Mesendoderm (in vitro differentiated cells): ENCODE results near the gene ITGB6.

ENCODE experiments used
- DNase-seq: peaks from one replicate; pipeline ENCODE4 v3.0.0; 2013
- H2AK5ac ChIP-seq: 2 replicates; pipeline ENCODE4 v1.6.1; 2013; ENCODE audit warnings: low read length, inconsistent platforms
- H2BK120ac ChIP-seq: 2 replicates; pipeline ENCODE4 v1.6.1; 2013; ENCODE audit warnings: low read depth, mild to moderate bottlenecking, low read length, moderate library complexity, mixed read lengths
- H2BK15ac ChIP-seq: replicated peaks from 2 replicates; pipeline ENCODE4 v1.6.1; 2013; ENCODE audit warnings: low read depth, mild to moderate bottlenecking, moderate library complexity
- H2BK5ac ChIP-seq: 2 replicates; pipeline ENCODE4 v1.6.1; 2013; ENCODE audit warnings: low read length, inconsistent platforms
- H3K18ac ChIP-seq: 2 replicates; pipeline ENCODE4 v1.6.1; 2013; ENCODE audit warnings: mild to moderate bottlenecking, low read length, mixed read lengths
- H3K23ac ChIP-seq: one replicate; pipeline ENCODE4 v1.6.1; 2013; ENCODE audit warnings: low read length
- H3K27ac ChIP-seq: 2 replicates; pipeline ENCODE4 v1.5.1; 2013; ENCODE audit warnings: low read depth, mild to moderate bottlenecking, inconsistent platforms, low read length, moderate library complexity
- H3K27me3 ChIP-seq: 2 replicates; pipeline ENCODE4 v1.6.1; 2013; ENCODE audit warnings: low read length, control low read depth, mild to moderate bottlenecking, inconsistent platforms; ENCODE audit not compliant: insufficient read depth, poor library complexity
- H3K36me3 ChIP-seq: 2 replicates; pipeline ENCODE4 v1.6.1; 2013; ENCODE audit warnings: low read length, inconsistent platforms; ENCODE audit not compliant: control insufficient read depth, insufficient read depth
- H3K4ac ChIP-seq: one replicate; pipeline ENCODE4 v1.6.1; 2013; ENCODE audit warnings: low read depth, mild to moderate bottlenecking, low read length, moderate library complexity
- H3K4me1 ChIP-seq: 2 replicates; pipeline ENCODE4 v1.6.1; 2013; ENCODE audit warnings: low read depth, low read length, inconsistent platforms; ENCODE audit not compliant: control insufficient read depth
- H3K4me2 ChIP-seq: 2 replicates; pipeline ENCODE4 v1.6.1; 2013; ENCODE audit warnings: low read length
- H3K4me3 ChIP-seq: 2 replicates; pipeline ENCODE4 v1.5.1; 2013; ENCODE audit warnings: mild to moderate bottlenecking, low read length
- H3K56ac ChIP-seq: one replicate; pipeline ENCODE4 v1.6.1; 2013; ENCODE audit warnings: low read length
- H3K79me1 ChIP-seq: 2 replicates; pipeline ENCODE4 v1.6.1; 2013; ENCODE audit warnings: low read length, inconsistent platforms
- H3K79me2 ChIP-seq: 2 replicates; pipeline ENCODE4 v1.6.1; 2013; ENCODE audit warnings: mild to moderate bottlenecking, low read length; ENCODE audit not compliant: control insufficient read depth, insufficient read depth
- H3K9ac ChIP-seq: 2 replicates; pipeline ENCODE4 v1.6.1; 2013; ENCODE audit warnings: low read length, inconsistent platforms
- H4K5ac ChIP-seq: one replicate; pipeline ENCODE4 v1.6.1; 2013; ENCODE audit warnings: low read length
- H4K8ac ChIP-seq: one replicate; pipeline ENCODE4 v1.6.1; 2013; ENCODE audit warnings: low read depth, mild to moderate bottlenecking, control low read depth, low read length, moderate library complexity
- WGBS: extraction: QIAGEN DNeasy Blood & Tissue Kit; methylation state at CpG from one replicate; pipeline ENCODE4 v1.1.7; 2013; ENCODE audit warnings: low lambda C conversion rate, missing lambda C conversion rate; ENCODE audit not compliant: insufficient coverage; ENCODE audit errors: extremely low coverage; 5-methylcytosine and 5-hydroxymethylcytosine counted together

The ITGB6 gene

DNA sequence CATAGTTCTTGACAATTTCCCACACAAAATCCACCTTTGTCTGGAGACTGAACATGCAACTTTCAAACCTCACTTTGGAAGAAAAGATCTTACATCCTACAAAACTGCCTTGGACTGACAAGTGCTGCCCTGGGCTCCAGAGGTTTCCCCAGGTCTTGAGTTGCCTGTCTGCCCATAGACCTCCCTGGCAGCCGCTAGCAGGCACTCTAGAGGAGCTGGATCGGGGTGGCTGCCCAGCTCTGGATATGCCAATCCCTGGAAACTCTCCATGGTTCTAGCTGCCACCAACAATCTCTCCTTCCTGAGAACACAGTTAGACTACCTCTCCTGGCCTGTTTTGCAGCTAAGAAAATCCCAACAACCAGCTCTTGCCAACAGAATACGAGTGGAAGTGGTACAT, 3.4 kb upstream of the ITGB6 start:
- no CpG with 5 or more reads among the region's 3 CpGs for WGBS
- Histone ChIP-seq H3K4me2 (no peak overlapping the region), H3K79me2 (no peaks in the 10 kb centered on the region), H3K4me3 (no peak overlapping the region), H2AK5ac (no peak overlapping the region), H3K79me1 (no peaks in the 10 kb centered on the region), H4K5ac (no peak overlapping the region), H3K23ac (no peak overlapping the region), H3K56ac (peak overlapping the region; percentile 40), H3K27ac (peak overlapping the region; percentile 41), H3K27me3 (no peaks in the 10 kb centered on the region), H2BK120ac (no peak overlapping the region), H3K36me3 (no peaks in the 10 kb centered on the region), H2BK15ac (no peak overlapping the region), H3K4me1 (no peaks in the 10 kb centered on the region), H3K9ac (no peak overlapping the region), H2BK5ac (peak overlapping the region; percentile 43), H4K8ac (no peak overlapping the region), H3K18ac (peak overlapping the region; percentile 18), H3K4ac (peak overlapping the region; percentile 73)
- no peak for DNase-seq

DNA sequence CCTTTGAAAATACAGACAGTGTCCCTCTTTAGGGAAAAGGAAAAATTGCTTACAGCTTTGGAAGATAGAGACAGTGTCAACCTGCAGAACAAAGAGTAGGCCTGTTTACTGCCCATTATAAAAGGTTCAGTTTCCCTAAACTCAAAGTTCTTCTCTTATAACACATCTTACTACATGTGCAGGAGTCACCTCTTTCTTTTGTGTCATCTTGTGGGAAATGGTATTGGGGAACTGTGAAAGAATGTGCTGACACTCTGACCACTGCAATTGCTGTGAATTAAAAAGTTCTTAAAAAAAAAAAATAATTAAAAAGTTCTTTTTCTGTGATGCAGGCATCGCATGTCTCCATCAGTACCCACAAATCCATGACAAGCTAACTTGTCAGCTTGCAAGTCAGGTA, 2.9 kb upstream of the ITGB6 start:
- H2BK120ac ChIP-seq, result no peak overlapping the region
- H4K8ac ChIP-seq, result no peak overlapping the region
- H3K9ac ChIP-seq, result no peak overlapping the region
- no peaks in the 10 kb centered on the region for H3K4me1 ChIP-seq
- H3K4me2 ChIP-seq, result no peak overlapping the region
- no peaks in the 10 kb centered on the region for H3K36me3 ChIP-seq
- peak overlapping the region; percentile 73 for H3K4ac ChIP-seq
- no peak overlapping the region for H3K18ac ChIP-seq
- H2BK15ac ChIP-seq, result no peak overlapping the region
- H3K27ac ChIP-seq, result peak overlapping the region; percentile 62
- H2AK5ac ChIP-seq, result no peak overlapping the region
- no peaks in the 10 kb centered on the region for H3K79me2 ChIP-seq
- no peak for DNase-seq
- WGBS, result no CpG with 5 or more reads among the region's 1 CpG
- no peak overlapping the region for H3K23ac ChIP-seq
- no peak overlapping the region for H4K5ac ChIP-seq
- H3K56ac ChIP-seq, result peak overlapping the region; percentile 40
- no peaks in the 10 kb centered on the region for H3K79me1 ChIP-seq
- H3K4me3 ChIP-seq, result no peak overlapping the region
- H2BK5ac ChIP-seq, result peak overlapping the region; percentile 43
- no peaks in the 10 kb centered on the region for H3K27me3 ChIP-seq

DNA sequence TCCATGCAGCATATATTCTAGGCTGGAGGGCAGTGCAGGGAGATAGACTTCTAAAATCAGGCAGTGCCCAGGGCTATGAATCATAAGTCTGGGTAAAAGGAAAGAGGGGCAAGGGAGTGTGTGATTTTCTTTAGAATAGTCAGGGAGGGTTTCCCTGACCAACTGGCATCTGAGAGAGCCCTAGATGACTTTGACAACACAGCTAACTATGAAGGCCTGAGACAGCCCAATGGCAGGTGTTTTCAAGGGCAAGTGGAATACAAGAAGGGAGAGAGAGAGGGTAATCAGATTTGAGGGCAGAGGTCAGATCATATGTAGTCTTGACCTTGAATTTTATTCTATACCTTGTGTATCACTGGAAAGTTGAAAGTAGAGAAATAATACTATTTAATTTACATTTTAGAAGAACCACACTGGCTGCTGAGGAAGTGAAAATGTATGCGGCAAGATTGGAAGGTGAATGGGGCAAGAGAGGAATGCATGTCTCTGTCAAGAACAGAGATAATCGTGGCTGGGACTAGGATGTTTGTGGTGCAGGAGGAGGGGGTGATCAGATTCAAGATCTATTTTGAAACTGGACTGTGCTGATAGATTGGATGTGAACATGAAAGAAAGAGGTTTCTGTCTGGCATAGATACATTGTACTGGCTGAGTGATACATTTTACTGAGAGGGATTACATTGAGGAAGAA, 1.9 kb upstream of the ITGB6 start:
- peak overlapping the region; percentile 11 for H2BK5ac ChIP-seq
- DNase-seq, result no peak
- no peaks in the 10 kb centered on the region for H3K27me3 ChIP-seq
- H3K27ac ChIP-seq, result no peak overlapping the region
- H3K79me1 ChIP-seq, result no peaks in the 10 kb centered on the region
- no peak overlapping the region for H3K9ac ChIP-seq
- WGBS, result no CpG with 5 or more reads among the region's 2 CpGs
- no peak overlapping the region for H2BK120ac ChIP-seq
- H3K4me2 ChIP-seq, result no peak overlapping the region
- no peak overlapping the region for H3K4me3 ChIP-seq
- H3K18ac ChIP-seq, result no peak overlapping the region
- no peak overlapping the region for H4K5ac ChIP-seq
- H4K8ac ChIP-seq, result no peak overlapping the region
- no peaks in the 10 kb centered on the region for H3K79me2 ChIP-seq
- no peak overlapping the region for H2AK5ac ChIP-seq
- no peak overlapping the region for H3K23ac ChIP-seq
- peaks cover 2% of the 10 kb centered on the region for H3K4me1 ChIP-seq
- no peaks in the 10 kb centered on the region for H3K36me3 ChIP-seq
- H2BK15ac ChIP-seq, result no peak overlapping the region
- H3K4ac ChIP-seq, result no peak overlapping the region
- H3K56ac ChIP-seq, result no peak overlapping the region

DNA sequence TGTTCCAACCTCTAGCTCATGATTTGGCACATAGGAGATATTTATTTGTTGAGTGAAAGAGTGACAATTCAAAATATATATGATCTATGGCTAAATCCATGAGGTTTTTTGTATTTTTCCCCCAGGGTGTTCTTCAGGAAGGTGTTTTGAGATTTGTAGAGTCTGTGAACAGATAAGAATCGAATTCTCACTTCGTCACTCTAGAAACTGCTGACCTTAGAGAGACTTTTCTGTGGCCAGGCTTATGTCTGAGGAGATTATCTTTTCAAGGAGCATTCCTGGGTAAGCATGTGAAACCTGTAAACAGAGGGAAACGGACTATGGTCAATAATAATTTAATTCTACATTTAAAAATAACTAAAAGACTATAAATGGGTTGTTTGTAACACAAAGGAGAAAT, 849 bp upstream of the ITGB6 start:
- H3K9ac ChIP-seq, result no peak overlapping the region
- H3K56ac ChIP-seq, result no peak overlapping the region
- H3K79me2 ChIP-seq, result no peaks in the 10 kb centered on the region
- no CpG with 5 or more reads among the region's 3 CpGs for WGBS
- no peak overlapping the region for H3K4me3 ChIP-seq
- H3K23ac ChIP-seq, result no peak overlapping the region
- H4K8ac ChIP-seq, result no peak overlapping the region
- no peak overlapping the region for H2BK120ac ChIP-seq
- H2BK5ac ChIP-seq, result no peak overlapping the region
- H3K27me3 ChIP-seq, result no peaks in the 10 kb centered on the region
- H3K4ac ChIP-seq, result no peak overlapping the region
- H2BK15ac ChIP-seq, result no peak overlapping the region
- no peak for DNase-seq
- no peak overlapping the region for H3K27ac ChIP-seq
- H3K79me1 ChIP-seq, result no peaks in the 10 kb centered on the region
- H3K4me2 ChIP-seq, result no peak overlapping the region
- no peak overlapping the region for H4K5ac ChIP-seq
- H3K4me1 ChIP-seq, result peaks cover 2% of the 10 kb centered on the region
- no peak overlapping the region for H3K18ac ChIP-seq
- H3K36me3 ChIP-seq, result no peaks in the 10 kb centered on the region
- H2AK5ac ChIP-seq, result no peak overlapping the region

DNA sequence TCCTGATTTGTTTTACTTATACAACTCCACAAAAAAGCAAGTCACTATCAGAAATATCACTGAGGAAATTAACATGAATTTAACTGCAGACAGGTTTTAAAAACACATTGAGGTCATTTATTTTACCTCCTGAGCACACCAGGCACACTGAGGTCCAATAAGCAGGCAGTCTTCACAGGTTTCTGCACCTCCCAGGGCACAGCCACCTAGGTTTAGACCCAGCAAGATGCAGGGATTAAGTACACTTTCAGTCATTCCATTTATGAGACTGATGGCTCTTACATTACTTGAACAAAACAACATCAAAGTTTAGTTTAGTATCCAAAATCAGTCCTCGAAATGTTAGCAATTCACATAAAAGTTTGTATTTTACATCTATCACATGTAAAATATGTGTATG, 1.0 kb downstream of the ITGB6 start:
- no peaks in the 10 kb centered on the region for H3K36me3 ChIP-seq
- peaks cover 2% of the 10 kb centered on the region for H3K4me1 ChIP-seq
- no peak overlapping the region for H4K5ac ChIP-seq
- H3K27ac ChIP-seq, result no peak overlapping the region
- H3K56ac ChIP-seq, result no peak overlapping the region
- H3K4me2 ChIP-seq, result no peak overlapping the region
- H3K27me3 ChIP-seq, result no peaks in the 10 kb centered on the region
- no CpG with 5 or more reads among the region's 1 CpG for WGBS
- no peak overlapping the region for H2AK5ac ChIP-seq
- DNase-seq, result no peak
- H3K4ac ChIP-seq, result no peak overlapping the region
- H2BK15ac ChIP-seq, result no peak overlapping the region
- H3K9ac ChIP-seq, result no peak overlapping the region
- H3K18ac ChIP-seq, result no peak overlapping the region
- H3K79me1 ChIP-seq, result no peaks in the 10 kb centered on the region
- H3K4me3 ChIP-seq, result no peak overlapping the region
- no peaks in the 10 kb centered on the region for H3K79me2 ChIP-seq
- no peak overlapping the region for H2BK120ac ChIP-seq
- no peak overlapping the region for H4K8ac ChIP-seq
- no peak overlapping the region for H3K23ac ChIP-seq
- no peak overlapping the region for H2BK5ac ChIP-seq

DNA sequence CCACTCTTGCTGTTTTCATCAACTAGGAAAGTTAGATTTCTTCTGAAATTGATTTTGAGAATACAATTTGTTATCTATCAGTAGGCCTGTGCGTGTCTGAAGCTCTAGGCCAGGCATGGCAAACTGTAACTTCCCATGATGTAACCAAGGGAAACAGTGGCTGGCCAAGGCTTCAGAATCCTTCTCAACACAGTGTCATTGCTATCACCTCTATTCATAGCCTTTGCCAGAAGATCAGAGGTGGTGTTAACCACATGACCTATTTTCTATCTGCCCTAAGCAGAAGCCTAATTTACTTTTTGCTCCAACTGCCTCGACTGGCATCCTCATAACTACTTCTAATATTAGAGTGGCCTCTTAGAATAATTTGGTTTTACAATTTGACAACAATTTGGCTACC, 2.5 kb downstream of the ITGB6 start:
- Histone ChIP-seq H2AK5ac (no peak overlapping the region), H3K18ac (no peak overlapping the region), H3K4me3 (no peak overlapping the region), H3K4me1 (peaks cover 2% of the 10 kb centered on the region), H3K27ac (no peak overlapping the region), H3K36me3 (no peaks in the 10 kb centered on the region), H2BK15ac (no peak overlapping the region), H3K79me2 (no peaks in the 10 kb centered on the region), H3K23ac (no peak overlapping the region), H4K5ac (no peak overlapping the region), H3K4ac (no peak overlapping the region), H2BK120ac (no peak overlapping the region), H3K9ac (no peak overlapping the region), H4K8ac (no peak overlapping the region), H3K56ac (no peak overlapping the region), H2BK5ac (no peak overlapping the region), H3K79me1 (no peaks in the 10 kb centered on the region), H3K27me3 (no peaks in the 10 kb centered on the region), H3K4me2 (no peak overlapping the region)
- no CpG with 5 or more reads among the region's 2 CpGs for WGBS
- DNase-seq, result no peak
